IMR-90 (cell line): Measurements from ENCODE around the gene DTL. TPM values are rescaled to one million over a fixed set of nuclear protein-coding genes. Genes with fewer than 3 reads are reported as not detected.
A peak's percentile ranks its signal among the peaks of the same experiment; 100 is the strongest.

Source experiments
- BHLHE40 ChIP-seq: fragments of 150-350 bp; IDR thresholded peaks from 2 replicates; pipeline ENCODE4 v1.6.1; 2016; ENCODE audit warnings: mild to moderate bottlenecking, low read depth, low read length
- CHD1 ChIP-seq: IDR thresholded peaks from 2 replicates; pipeline ENCODE4 v1.6.1; 2012; ENCODE audit warnings: low read depth, low read length, improper control_type of control experiment
- ELK1 ChIP-seq: fragments of 150-350 bp; IDR thresholded peaks from 2 replicates; pipeline ENCODE4 v1.6.1; 2016; ENCODE audit warnings: low read depth, mild to moderate bottlenecking, low read length, moderate library complexity, borderline replicate concordance
- MXI1 ChIP-seq: IDR thresholded peaks from 2 replicates; pipeline ENCODE4 v1.6.1; 2012; ENCODE audit warnings: low read depth, mild to moderate bottlenecking, low read length, moderate library complexity, borderline replicate concordance
- POLR2A ChIP-seq: IDR thresholded peaks from 2 replicates; pipeline ENCODE4 v1.6.1; 2012; ENCODE audit warnings: mild to moderate bottlenecking, low read depth, low read length
- RFX5 ChIP-seq: IDR thresholded peaks from 2 replicates; pipeline ENCODE4 v1.8.0; 2012; ENCODE audit warnings: low read depth, mild to moderate bottlenecking, low read length, moderate library complexity
- SMC3 ChIP-seq: fragments of 150-350 bp; IDR thresholded peaks from 2 replicates; pipeline ENCODE4 v1.6.1; 2016; ENCODE audit warnings: low read depth, mild to moderate bottlenecking, antibody characterized with exemption, low read length, moderate library complexity
- USF2 ChIP-seq: fragments of 150-350 bp; IDR thresholded peaks from 2 replicates; pipeline ENCODE4 v1.6.1; 2017; ENCODE audit warnings: mild to moderate bottlenecking, antibody characterized with exemption, low read length, low read depth
- polyA plus RNA-seq, 3 experiments: library from polyadenylated mRNA; depleted of rRNA; stranded (reverse); fragments of >200 nt; gene quantifications; 2 replicates each; pipeline ENCODE4 v1.2.3, GENCODE V29; 2012; ENCODE audit warnings: low replicate concordance in 1 of 3
- total RNA-seq: library from RNA; depleted of rRNA; stranded (reverse); fragments of >200 nt; gene quantifications from 2 replicates; pipeline ENCODE4 v1.2.3, GENCODE V29; 2012

DTL gene
- total and polyA plus RNA-seq, 2 of the 4 experiments (the other 2 are of a cell fraction): 11.8 to 19.9 TPM

GRCh38 chr1:212035123-212035834 lies at the start of gene DTL, which contains the start of gene INTS7 (continued):
- no peak for TF ChIP-seq ELK1
- TF ChIP-seq BHLHE40: 0 out of 2 replicates have a peak, but pooled peaks have one; percentile 21
- TF ChIP-seq RFX5: no peak
- 0 out of 2 replicates have a peak, but pooled peaks have one; percentile 2 for TF ChIP-seq USF2
- no peak for TF ChIP-seq SMC3
- TF ChIP-seq CHD1: no peak
- peak; percentile 82 for TF ChIP-seq POLR2A
- TF ChIP-seq MXI1: peak; percentile 89
